Sigmoid colon (tissue), 4 donors: ENCODE results near the gene LTBP1.

ENCODE experiments used
- CTCF ChIP-seq, 4 experiments: fragments of 450-650 bp in 3 of 4; fragments of 200-600 bp in 1 of 4; IDR thresholded peaks; one replicate each; pipeline ENCODE4 v1.5.1; 2016 to 2019; ENCODE audit warnings: antibody characterized with exemption in 4 of 4, mild to moderate bottlenecking in 3 of 4, moderate library complexity in 2 of 4
- POLR2A ChIP-seq, 2 donors: fragments of 450-650 bp; IDR thresholded peaks; one replicate each; pipeline ENCODE4 v1.6.1; 2016; ENCODE audit warnings: antibody characterized with exemption in 2 of 2, mild to moderate bottlenecking in 2 of 2, moderate library complexity in 2 of 2
- POLR2AphosphoS5 ChIP-seq, 4 donors: sonication (generic); formaldehyde crosslinking; IDR thresholded peaks; one replicate each; pipeline ENCODE4 v1.6.1; 2017; ENCODE audit warnings: antibody characterized with exemption in 4 of 4

GRCh38 chr2:32947076-32947483 is 327 bp downstream of the LTBP1 start:
- TF ChIP-seq CTCF (IDR thresholded peaks at IDR 0.05) (no peak), POLR2AphosphoS5 (IDR thresholded peaks at IDR 0.05) (no peak), POLR2A (IDR thresholded peaks at IDR 0.05) (no peak)
